WERI-Rb-1 (cell line): Measurements from ENCODE around the gene NSD2.

Experiments used
- DNase-seq: peaks from one replicate; pipeline ENCODE4 v3.0.0-alpha.2; 2020
- H3K27ac ChIP-seq: fragments of 250-450 bp; sonication (Bioruptor Pico); 2 replicates; pipeline ENCODE4 v1.5.1; 2020; ENCODE audit warnings: mild to moderate bottlenecking, moderate library complexity
- H3K27me3 ChIP-seq: fragments of 250-450 bp; sonication (Bioruptor Pico); 2 replicates; pipeline ENCODE4 v1.5.1; 2021; ENCODE audit warnings: mild to moderate bottlenecking, low read depth, moderate library complexity; ENCODE audit not compliant: insufficient read depth, severe bottlenecking
- H3K36me3 ChIP-seq: fragments of 250-450 bp; sonication (Bioruptor Pico); 2 replicates; pipeline ENCODE4 v1.5.1; 2020; ENCODE audit warnings: mild to moderate bottlenecking, moderate library complexity
- H3K4me3 ChIP-seq: 2 replicates; pipeline ENCODE4 v1.5.1; 2011; ENCODE audit warnings: low read depth, mild to moderate bottlenecking, control low read depth, low read length
- H3K9me3 ChIP-seq: fragments of 250-450 bp; sonication (Bioruptor Pico); 2 replicates; pipeline ENCODE4 v1.5.1; 2021; ENCODE audit warnings: mild to moderate bottlenecking, moderate library complexity; ENCODE audit not compliant: severe bottlenecking
- CTCF ChIP-seq: IDR thresholded peaks from 2 replicates; pipeline ENCODE4 v1.5.1; 2011; ENCODE audit warnings: low read depth, mild to moderate bottlenecking, control low read depth, inconsistent platforms, low read length

The NSD2 gene

GRCh38 chr4:1846580-1846979, 24.6 kb upstream of the NSD2 start:
- H3K36me3 ChIP-seq, result peaks cover 57% of the 10 kb centered on the region
- H3K27ac ChIP-seq, result no peak overlapping the region
- no peak overlapping the region for H3K4me3 ChIP-seq
- TF ChIP-seq CTCF, result no peak
- no peaks in the 10 kb centered on the region for H3K27me3 ChIP-seq
- no peak for DNase-seq
- H3K9me3 ChIP-seq, result no peaks in the 10 kb centered on the region

- H3K4me3 ChIP-seq, result no peak overlapping the region
- no peaks in the 10 kb centered on the region for H3K27me3 ChIP-seq
- no peak for TF ChIP-seq CTCF
- no peaks in the 10 kb centered on the region for H3K9me3 ChIP-seq
- H3K27ac ChIP-seq, result no peak overlapping the region
- peaks cover 52% of the 10 kb centered on the region for H3K36me3 ChIP-seq
- no peak for DNase-seq
These were observed 20.9 kb upstream of the NSD2 start for GRCh38 chr4:1850276-1850675.

- no peak overlapping the region for H3K4me3 ChIP-seq
- H3K27me3 ChIP-seq, result no peaks in the 10 kb centered on the region
- no peak for DNase-seq
- TF ChIP-seq CTCF, result no peak
- H3K36me3 ChIP-seq, result peaks cover 45% of the 10 kb centered on the region
- no peak overlapping the region for H3K27ac ChIP-seq
- no peaks in the 10 kb centered on the region for H3K9me3 ChIP-seq
These were observed 20.0 kb upstream of the NSD2 start for GRCh38 chr4:1851160-1851559.

- no peak for TF ChIP-seq CTCF
- Histone ChIP-seq H3K9me3 (no peaks in the 10 kb centered on the region), H3K27me3 (no peaks in the 10 kb centered on the region), H3K36me3 (peaks cover 40% of the 10 kb centered on the region), H3K4me3 (no peak overlapping the region), H3K27ac (no peak overlapping the region)
- DNase-seq, result no peak
These were observed 19.4 kb upstream of the NSD2 start for GRCh38 chr4:1851575-1852410.

GRCh38 chr4:1852904-1853623, 18.1 kb upstream of the NSD2 start:
- Histone ChIP-seq H3K4me3 (no peak overlapping the region), H3K27ac (no peak overlapping the region), H3K9me3 (no peaks in the 10 kb centered on the region), H3K27me3 (no peaks in the 10 kb centered on the region), H3K36me3 (peaks cover 31% of the 10 kb centered on the region)
- DNase-seq, result no peak
- no peak for TF ChIP-seq CTCF
